Uterus (tissue), 2 donors: ENCODE results near the gene FNDC10.

Experiments used
- POLR2A ChIP-seq, 2 donors: fragments of 450-650 bp; IDR thresholded peaks; one replicate each; pipeline ENCODE4 v1.6.1; 2016; ENCODE audit warnings: antibody characterized with exemption in 2 of 2, mild to moderate bottlenecking in 1 of 2, moderate library complexity in 1 of 2
- TF ChIP-seq, protein P1 (sequence below), 4 experiments: fragments of 200-600 bp in 2 of 4; fragments of 450-650 bp in 2 of 4; sonication (generic) in 2 of 4; IDR thresholded peaks; one replicate each; pipeline ENCODE4 v1.5.1; 2016 to 2019; ENCODE audit warnings: antibody characterized with exemption in 4 of 4, mild to moderate bottlenecking in 2 of 4, moderate library complexity in 1 of 4

DNA sequence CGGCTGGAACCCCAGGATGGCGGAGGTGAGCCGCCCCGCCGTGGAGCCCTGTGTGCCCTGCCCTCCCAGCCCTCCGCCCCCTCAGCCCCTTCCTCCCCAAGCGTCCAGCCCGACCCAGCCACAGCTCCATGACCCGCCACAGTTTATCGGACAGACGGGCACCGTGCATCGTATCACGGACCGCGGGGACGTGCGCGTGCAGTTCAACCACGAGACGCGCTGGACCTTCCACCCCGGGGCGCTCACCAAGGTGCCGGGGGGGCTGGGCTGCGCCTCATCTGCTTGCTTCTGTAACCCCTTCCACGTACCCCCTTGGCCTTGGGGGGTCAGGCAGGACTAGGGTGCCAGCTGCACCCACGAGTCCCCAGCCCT lies 25.5 kb upstream of the FNDC10 start:
- TF ChIP-seq, protein P1, sequence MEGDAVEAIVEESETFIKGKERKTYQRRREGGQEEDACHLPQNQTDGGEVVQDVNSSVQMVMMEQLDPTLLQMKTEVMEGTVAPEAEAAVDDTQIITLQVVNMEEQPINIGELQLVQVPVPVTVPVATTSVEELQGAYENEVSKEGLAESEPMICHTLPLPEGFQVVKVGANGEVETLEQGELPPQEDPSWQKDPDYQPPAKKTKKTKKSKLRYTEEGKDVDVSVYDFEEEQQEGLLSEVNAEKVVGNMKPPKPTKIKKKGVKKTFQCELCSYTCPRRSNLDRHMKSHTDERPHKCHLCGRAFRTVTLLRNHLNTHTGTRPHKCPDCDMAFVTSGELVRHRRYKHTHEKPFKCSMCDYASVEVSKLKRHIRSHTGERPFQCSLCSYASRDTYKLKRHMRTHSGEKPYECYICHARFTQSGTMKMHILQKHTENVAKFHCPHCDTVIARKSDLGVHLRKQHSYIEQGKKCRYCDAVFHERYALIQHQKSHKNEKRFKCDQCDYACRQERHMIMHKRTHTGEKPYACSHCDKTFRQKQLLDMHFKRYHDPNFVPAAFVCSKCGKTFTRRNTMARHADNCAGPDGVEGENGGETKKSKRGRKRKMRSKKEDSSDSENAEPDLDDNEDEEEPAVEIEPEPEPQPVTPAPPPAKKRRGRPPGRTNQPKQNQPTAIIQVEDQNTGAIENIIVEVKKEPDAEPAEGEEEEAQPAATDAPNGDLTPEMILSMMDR (IDR thresholded peaks at IDR 0.05), result no peak
- TF ChIP-seq POLR2A (IDR thresholded peaks at IDR 0.05), result no peak
